ENCODE measurements around the gene GAS6. TPM values are rescaled to one million over a fixed set of nuclear protein-coding genes. Genes with fewer than 3 reads are reported as not detected.
A peak's percentile ranks its signal among the peaks of the same experiment; 100 is the strongest.

Gene GAS6
- total RNA-seq, 1 experiment from 2014 or later: 20.9 TPM

DNA sequence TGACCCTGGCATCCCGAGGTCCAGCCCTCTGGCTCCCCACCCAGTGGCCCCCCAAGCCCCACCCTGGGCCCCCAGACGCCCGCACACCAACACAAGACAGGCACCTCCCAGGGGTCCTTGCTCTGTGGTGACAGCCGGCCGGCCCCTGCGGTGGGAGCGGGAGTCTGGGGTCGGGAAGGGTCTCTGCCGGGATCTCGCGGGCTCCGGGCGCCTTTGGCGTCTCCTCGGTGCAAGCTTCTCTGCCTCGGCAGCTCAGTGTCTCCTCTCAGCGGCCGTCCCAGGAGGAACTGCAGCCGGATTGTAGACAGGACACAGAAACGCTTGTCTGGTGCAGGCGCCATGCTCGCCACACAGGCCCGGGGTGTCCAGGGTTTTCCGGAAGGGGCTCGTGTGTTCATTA, 61.1 kb downstream of the GAS6 start:
- BruUV-seq (replicated peaks): no TSS peak
- no peak overlapping the region for H3K9ac ChIP-seq (ENCODE audit: low read length)
- H4K20me1 ChIP-seq (ENCODE audit: low read length): no peaks in the 10 kb centered on the region
- CTCF ChIA-PET: no interaction called here
- POLR2A ChIA-PET (ENCODE audit: unreplicated experiment): no interaction called here
- no peaks in the 10 kb centered on the region for H3K27me3 ChIP-seq (ENCODE audit: low read length)
- H3K9me3 ChIP-seq (ENCODE audit: low read length): no peaks in the 10 kb centered on the region
- DNase-seq (no peak), ATAC-seq (no peak)
- intact Hi-C loops (cut with micrococcal nuclease): no loop called here
- H3K9me2 ChIP-seq (replicated peaks; ENCODE audit: low read length): no peaks in the 10 kb centered on the region
- no peak overlapping the region for H2AFZ ChIP-seq (ENCODE audit: low read length)
- H3K79me2 ChIP-seq (ENCODE audit: low read length): no peaks in the 10 kb centered on the region
- H3K27ac ChIP-seq (ENCODE audit: low read length): no peak overlapping the region
- no peaks in the 10 kb centered on the region for H3K36me3 ChIP-seq (ENCODE audit: low read depth, low read length)
- H3F3A ChIP-seq (ENCODE audit: low read length, unreplicated experiment): no peaks in the 10 kb centered on the region
- TF ChIP-seq, protein P1, sequence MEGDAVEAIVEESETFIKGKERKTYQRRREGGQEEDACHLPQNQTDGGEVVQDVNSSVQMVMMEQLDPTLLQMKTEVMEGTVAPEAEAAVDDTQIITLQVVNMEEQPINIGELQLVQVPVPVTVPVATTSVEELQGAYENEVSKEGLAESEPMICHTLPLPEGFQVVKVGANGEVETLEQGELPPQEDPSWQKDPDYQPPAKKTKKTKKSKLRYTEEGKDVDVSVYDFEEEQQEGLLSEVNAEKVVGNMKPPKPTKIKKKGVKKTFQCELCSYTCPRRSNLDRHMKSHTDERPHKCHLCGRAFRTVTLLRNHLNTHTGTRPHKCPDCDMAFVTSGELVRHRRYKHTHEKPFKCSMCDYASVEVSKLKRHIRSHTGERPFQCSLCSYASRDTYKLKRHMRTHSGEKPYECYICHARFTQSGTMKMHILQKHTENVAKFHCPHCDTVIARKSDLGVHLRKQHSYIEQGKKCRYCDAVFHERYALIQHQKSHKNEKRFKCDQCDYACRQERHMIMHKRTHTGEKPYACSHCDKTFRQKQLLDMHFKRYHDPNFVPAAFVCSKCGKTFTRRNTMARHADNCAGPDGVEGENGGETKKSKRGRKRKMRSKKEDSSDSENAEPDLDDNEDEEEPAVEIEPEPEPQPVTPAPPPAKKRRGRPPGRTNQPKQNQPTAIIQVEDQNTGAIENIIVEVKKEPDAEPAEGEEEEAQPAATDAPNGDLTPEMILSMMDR (conservative IDR thresholded peaks at IDR 0.05; ENCODE audit: low read depth, low read length): no peak
- no peak for TF ChIP-seq EZH2 (IDR thresholded peaks at IDR 0.05; ENCODE audit: low read length, unreplicated experiment)
- no peak for TF ChIP-seq EZH2phosphoT487 (IDR thresholded peaks at IDR 0.05; ENCODE audit: borderline replicate concordance, low read length)
- H3K4me2 ChIP-seq (ENCODE audit: low read length): no peak overlapping the region
- no peaks in the 10 kb centered on the region for H3K4me1 ChIP-seq (ENCODE audit: insufficient read depth, low read length)
- no peak overlapping the region for H3K4me3 ChIP-seq (ENCODE audit: low read length)

DNA sequence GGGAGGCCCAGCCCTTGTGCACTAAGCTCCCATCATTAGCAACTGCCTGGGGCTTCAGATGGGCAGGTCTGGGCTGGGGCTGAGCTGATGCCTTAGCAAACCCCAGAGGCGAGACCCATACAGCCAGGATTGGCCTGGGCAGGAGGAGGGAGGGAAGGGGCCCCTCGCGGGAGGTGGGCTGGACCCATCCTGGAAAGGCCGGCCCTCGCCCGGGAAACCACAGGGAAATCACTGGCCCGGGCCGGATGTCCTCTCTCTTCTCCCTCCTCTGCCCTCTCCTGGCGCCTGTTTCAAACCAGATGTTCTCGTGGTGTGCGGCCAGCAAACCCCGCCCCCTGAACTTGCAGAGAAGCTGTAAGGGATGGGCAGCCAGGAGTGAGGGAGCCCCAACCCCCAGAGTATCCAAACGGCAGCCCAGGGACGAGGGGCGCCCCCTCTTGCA, 61.8 kb downstream of the GAS6 start:
- Histone ChIP-seq H3K27ac (ENCODE audit: low read length) (no peak overlapping the region), H2AFZ (ENCODE audit: low read length) (no peak overlapping the region), H3K4me1 (ENCODE audit: insufficient read depth, low read length) (no peaks in the 10 kb centered on the region), H3K36me3 (ENCODE audit: low read depth, low read length) (no peaks in the 10 kb centered on the region), H3K4me2 (ENCODE audit: low read length) (no peak overlapping the region), H3K9me3 (ENCODE audit: low read length) (no peaks in the 10 kb centered on the region), H4K20me1 (ENCODE audit: low read length) (no peaks in the 10 kb centered on the region), H3K27me3 (ENCODE audit: low read length) (no peaks in the 10 kb centered on the region), H3K9me2 (replicated peaks; ENCODE audit: low read length) (no peaks in the 10 kb centered on the region), H3K9ac (ENCODE audit: low read length) (no peak overlapping the region), H3K4me3 (ENCODE audit: low read length) (no peak overlapping the region), H3K79me2 (ENCODE audit: low read length) (no peaks in the 10 kb centered on the region), H3F3A (ENCODE audit: low read length, unreplicated experiment) (no peaks in the 10 kb centered on the region)
- TF ChIP-seq, protein P1 (conservative IDR thresholded peaks at IDR 0.05; ENCODE audit: low read depth, low read length): no peak
- TF ChIP-seq EZH2phosphoT487 (IDR thresholded peaks at IDR 0.05; ENCODE audit: borderline replicate concordance, low read length) (no peak), EZH2 (IDR thresholded peaks at IDR 0.05; ENCODE audit: low read length, unreplicated experiment) (no peak)
- ChIA-PET POLR2A (ENCODE audit: unreplicated experiment) (interaction anchor here (0.6 kb wide), 1 partner anchor 17 kb away, joined by 3 read pairs; no protein-coding TSS in a partner anchor), CTCF (no interaction called here)
- peak; percentile 58 for ATAC-seq
- DNase-seq: no peak
- BruUV-seq (replicated peaks): no TSS peak
- intact Hi-C loops (cut with micrococcal nuclease): no loop called here

DNA sequence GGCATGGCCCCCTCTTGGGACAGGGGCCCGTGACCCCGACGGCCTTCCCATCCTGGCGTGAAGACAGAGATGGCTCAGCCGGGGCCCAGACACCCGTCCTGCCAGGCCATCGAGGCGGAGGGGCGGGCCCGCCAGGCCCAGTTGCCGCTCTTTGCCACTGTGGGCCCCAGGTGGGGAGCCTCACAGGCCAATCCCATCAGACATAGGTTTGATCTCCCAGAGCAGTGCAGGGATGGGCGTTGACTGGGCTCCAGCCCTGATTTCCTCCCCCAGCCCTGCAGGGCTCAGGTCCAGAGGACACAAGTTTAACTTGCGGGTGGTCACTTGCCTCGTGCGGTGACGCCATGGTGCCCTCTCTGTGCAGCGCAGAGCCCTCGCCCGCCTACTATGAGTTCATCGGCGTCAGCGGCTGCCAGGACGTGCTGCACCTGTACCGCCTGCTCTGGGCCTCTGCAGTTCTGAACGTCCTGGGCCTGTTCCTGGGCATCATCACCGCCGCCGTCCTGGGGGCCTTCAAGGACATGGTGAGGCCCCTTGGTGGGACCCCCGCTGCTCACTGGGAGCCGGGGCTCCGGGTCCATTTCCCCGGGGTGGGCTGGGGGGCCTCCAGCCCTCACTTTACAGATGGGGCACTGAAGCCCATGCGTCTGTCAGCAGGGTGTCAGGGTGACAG, 62.5 kb downstream of the GAS6 start:
- Histone ChIP-seq H4K20me1 (ENCODE audit: low read length) (no peaks in the 10 kb centered on the region), H3K9ac (ENCODE audit: low read length) (no peak overlapping the region), H3K79me2 (ENCODE audit: low read length) (no peaks in the 10 kb centered on the region), H3F3A (ENCODE audit: low read length, unreplicated experiment) (no peaks in the 10 kb centered on the region), H3K9me2 (replicated peaks; ENCODE audit: low read length) (no peaks in the 10 kb centered on the region), H3K27ac (ENCODE audit: low read length) (no peak overlapping the region), H3K36me3 (ENCODE audit: low read depth, low read length) (no peaks in the 10 kb centered on the region), H3K4me2 (ENCODE audit: low read length) (no peak overlapping the region), H3K9me3 (ENCODE audit: low read length) (no peaks in the 10 kb centered on the region), H3K4me1 (ENCODE audit: insufficient read depth, low read length) (no peaks in the 10 kb centered on the region), H3K27me3 (ENCODE audit: low read length) (no peaks in the 10 kb centered on the region), H3K4me3 (ENCODE audit: low read length) (no peak overlapping the region), H2AFZ (ENCODE audit: low read length) (no peak overlapping the region)
- ChIA-PET POLR2A (ENCODE audit: unreplicated experiment) (no interaction called here), CTCF (no interaction called here)
- TF ChIP-seq EZH2 (IDR thresholded peaks at IDR 0.05; ENCODE audit: low read length, unreplicated experiment) (no peak), EZH2phosphoT487 (IDR thresholded peaks at IDR 0.05; ENCODE audit: borderline replicate concordance, low read length) (no peak)
- TF ChIP-seq, protein P1 (conservative IDR thresholded peaks at IDR 0.05; ENCODE audit: low read depth, low read length): no peak
- ATAC-seq: no peak
- intact Hi-C loops (cut with micrococcal nuclease): no loop called here
- no peak for DNase-seq
- no TSS peak for BruUV-seq (replicated peaks)
